Stimulated activated naive CD4-positive, alpha-beta T cell (primary cell): ENCODE results near the gene LNX1.

Experiments used
- DNase-seq, 6 experiments: peaks; one replicate each; lab custom pipeline; 2025; lab: John Stamatoyannopoulos, UW

Gene LNX1

DNA sequence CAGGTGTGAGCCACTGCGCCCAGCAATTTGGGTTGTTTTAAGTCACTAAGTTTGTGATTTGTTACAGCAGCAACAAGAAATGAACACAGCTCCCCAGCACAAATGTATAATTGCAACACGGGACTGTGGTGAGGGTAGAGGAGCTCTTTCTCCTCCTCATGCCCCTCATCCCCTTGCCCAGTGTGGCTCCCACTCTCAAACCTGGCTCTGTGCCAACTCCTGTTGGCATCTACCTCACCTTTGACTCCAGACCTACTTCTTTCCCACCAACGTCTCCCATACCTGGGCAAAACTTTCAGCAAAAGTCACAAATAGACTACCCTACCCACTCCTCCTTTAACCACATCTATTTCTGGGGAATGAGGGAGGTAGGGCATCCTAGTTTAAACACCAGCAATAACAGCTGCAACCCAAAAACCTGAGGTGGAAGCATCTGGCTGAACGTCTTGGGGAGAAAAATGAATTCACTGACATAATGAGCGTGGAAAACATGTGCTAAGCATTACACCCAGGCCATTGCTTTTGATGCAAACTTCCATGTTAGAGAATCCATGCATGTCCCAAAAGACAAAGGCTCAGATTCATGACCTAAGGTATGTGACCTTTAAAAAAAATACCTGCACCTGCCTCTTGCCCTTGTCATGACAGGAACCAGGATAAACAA, 19.2 kb downstream of the LNX1 start:
- DNase-seq, result no peak

DNA sequence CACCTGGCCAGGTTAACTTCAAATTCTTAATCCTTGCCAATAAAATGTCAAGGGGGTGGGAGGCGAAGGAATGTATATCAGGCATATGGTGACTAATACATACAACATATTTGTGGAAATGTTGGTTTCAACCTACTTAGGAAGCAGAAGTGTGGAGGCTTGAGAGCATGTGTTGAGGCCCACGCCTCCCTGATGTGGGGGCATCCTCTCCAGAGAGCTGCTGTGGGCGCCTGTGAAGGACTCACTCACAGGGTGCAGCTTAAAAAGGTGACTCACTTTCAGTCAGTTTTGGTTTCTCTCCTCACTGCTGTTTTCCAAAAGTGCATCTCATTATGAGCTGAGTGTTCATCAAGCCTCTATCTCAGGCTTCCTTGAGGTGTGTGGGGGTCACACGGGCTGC, 27.5 kb downstream of the LNX1 start:
- DNase-seq, result no peak

DNA sequence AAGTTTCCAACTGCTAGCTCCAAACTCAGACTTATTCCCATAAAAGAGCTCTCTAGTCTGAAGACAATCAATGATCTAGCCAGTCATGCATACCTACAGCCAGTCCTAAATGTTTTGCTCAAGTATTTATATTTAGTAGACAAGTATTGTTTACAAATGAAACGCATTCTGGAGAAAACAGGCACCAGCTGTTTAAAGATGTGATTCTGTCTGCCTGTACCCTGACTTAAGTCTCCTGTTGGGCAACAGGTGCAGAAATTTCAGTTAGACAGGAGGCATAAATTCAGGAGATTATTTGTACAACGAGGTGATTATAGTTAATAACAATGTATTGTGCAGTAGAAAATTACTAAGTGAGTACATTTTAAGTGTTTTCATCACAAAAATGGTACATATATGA, 28.9 kb downstream of the LNX1 start:
- no peak for DNase-seq

DNA sequence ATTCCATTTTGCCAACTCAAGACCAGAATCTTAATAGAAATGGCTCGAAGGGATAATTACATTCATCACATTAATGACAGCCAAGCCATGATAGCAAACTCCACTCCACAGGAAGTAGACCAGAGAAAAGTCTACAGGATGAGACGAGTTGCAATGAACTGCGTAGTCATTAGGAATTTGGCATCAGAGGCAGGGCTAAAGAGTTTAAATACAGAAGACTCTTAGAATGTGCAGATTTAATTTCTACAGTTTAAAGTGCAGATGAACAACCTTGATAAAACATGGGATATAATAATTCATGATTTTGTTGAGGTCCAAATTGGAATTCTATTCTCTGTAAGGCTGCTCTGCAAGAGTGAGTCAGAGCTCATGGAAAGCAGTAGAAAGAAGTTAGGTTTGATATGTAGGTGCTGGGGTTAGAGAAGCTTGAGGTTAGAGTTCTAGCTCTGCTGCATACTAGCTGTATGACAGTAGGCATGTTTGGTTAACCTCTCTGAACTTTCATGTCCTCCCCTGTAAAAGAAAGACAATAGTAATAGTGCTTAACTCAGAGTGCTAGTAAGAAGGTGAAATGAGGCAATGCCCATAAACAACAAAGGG, 32.2 kb downstream of the LNX1 start:
- DNase-seq, result no peak

DNA sequence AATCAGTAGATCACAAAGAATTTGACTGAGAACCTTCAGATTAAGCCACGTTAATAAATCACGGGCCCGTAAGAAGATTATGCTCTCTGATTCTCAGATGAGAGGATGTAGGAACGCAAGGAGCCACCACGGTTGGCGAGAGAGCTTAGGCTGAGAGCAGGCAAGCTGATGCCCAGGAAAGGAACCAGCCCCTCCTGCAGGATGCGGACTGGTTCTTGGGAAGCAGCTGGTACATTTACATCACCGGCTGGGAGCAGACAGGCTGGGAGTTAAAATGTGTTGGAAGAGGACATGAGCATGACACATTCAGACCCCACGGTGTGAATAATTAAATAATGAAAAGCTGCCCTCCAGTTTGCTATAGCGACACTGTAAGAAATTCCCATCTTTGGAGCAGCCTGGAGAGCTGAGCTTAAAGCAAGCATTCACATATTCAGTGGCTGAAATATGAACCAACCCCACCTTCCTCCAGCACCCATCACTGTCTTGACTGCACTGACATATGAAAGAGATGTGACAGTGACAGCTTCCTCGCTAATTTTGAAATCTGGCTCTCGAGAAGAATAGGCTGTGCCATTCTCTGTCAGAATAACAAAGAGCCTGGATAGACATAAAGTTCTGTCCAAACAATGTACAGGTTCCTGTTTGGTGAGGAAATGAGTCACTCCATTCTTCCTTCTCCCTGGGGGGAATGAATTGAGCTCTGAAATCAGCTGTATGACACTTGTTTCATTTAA, 33.1 kb downstream of the LNX1 start:
- DNase-seq, result no peak

DNA sequence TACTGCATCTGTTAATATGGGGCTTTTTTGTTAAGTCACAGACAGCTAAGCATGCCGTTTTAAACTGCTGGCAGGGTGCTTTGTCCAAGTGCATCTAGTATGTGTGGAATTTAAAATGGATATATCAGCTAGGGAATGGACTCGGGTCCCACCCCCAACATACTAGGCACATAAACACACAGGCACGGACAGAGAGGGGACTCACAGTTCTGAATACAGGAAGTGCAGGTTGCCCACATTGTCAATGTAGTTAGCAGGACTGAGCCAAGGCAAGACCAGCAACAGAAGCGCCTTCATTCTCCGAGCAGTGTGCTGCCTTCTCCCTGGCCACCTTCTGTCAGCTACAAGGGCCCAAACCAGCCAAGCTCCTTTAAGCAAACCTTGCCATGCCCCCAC, 33.6 kb downstream of the LNX1 start:
- DNase-seq, result no peak

DNA sequence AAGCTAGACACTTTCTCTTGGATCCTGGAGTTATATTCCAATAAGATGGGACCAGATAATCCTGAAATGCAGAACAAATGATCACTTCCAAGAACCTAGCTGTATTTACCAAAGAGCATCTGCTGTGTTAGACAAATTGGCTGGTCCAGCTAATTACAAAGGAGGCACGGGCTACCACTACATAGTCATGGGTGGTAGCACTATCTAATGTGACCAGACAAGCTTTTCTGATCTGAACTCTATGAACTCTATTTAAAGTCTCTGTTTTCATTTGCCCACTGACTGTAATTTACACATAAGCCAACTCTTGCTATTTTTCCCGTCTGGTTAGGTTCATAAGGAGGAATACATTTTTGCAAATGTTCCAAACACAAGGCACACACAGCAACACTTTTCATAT, 34.6 kb downstream of the LNX1 start:
- no peak for DNase-seq

DNA sequence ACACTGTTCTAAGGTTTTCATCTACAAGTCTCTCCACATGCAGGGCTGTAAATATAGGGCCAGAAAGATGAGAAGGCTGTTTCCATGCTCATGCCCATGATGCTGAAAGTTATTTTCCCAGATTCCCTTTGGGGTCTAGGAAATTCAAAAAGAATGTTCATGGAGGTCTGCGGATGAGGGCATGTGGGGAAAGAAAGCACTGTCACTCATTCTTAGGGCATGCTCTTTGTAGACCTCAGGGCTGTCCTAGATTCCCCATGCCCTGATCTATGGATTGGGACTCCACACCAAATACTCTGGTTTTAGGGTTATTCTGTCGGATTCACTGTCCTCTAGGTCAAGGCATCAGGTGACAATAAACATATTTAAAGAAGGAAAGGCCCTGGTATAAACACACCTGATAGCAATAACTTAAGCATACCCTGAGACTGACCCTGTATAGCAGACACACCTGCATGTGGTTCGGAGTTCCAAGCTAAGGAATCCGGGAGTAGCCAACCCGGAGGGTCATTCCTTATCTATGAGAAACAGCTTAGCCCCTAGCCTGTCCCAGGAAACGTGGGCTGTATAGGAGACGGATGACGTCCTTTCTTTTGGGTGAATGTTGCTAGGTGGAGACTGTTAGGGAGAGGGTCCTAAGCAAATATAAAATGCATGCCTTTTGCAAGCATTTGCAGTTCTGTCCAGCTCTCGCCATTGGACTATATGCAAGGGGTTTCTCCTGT, 37.6 kb downstream of the LNX1 start:
- DNase-seq, result no peak

DNA sequence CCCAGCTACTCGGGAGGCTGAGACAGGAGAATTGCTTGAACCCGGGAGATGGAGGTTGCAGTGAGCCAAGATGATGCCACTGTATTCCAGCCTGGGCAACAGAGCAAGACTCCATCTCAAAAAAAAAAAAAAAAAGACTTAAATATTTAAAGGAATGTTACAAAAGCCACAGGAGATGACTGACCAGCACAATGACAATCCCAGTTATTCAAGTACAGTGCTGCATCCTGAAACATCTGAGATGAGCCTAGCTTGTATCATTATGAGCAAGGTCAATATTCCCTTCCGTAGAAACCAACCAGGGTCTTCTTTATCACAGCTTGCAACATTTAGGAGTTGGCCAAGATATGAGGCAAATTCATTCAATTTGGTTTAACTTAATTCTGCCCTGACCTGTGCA, 38.6 kb downstream of the LNX1 start:
- no peak for DNase-seq

DNA sequence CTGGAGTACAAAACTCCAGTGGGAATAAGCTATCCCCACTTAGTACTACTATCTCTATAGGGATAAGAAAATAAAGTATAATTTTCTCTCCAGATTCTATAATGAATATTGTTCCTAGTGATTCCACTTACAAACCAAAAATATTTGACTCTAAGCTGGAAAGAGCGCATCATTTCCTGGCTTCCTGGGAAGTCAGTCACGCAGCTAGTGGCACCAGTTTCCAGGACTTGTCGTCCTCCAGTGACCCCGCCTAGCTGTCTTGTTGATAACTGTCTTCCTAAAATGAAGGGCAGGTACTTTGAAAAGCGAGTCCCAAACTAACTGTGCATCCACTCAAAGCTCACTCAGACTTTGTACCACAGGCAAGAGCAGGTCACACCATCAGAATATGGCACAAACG, 39.3 kb downstream of the LNX1 start:
- no peak for DNase-seq

DNA sequence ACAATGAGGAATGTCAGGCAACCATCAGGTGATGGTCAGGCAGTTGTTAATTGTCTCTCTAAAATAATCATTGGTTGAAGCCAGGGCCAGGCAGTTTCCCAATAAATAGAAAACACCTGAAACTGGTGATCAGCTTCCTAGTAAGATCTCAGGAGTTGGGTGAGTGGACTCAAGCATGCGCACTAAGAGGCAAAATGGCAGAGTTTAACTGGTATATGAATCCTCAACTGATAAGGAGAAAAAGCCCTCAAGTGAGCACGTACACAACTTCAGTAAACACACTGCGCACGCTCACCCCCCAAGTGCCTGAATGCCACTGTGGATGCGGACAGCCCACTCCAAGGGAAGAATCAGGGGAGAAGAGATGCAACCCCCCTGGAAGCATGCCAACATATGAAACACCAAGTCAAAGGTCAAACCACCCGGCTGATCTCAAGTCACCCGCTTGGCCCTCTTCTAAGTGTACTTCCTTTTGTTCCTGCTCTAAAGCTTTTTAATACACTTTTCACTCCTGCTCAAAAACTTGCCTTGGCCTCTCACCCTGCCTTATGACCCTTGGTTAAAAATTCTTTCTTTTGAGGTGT, 39.9 kb downstream of the LNX1 start:
- DNase-seq, result no peak

DNA sequence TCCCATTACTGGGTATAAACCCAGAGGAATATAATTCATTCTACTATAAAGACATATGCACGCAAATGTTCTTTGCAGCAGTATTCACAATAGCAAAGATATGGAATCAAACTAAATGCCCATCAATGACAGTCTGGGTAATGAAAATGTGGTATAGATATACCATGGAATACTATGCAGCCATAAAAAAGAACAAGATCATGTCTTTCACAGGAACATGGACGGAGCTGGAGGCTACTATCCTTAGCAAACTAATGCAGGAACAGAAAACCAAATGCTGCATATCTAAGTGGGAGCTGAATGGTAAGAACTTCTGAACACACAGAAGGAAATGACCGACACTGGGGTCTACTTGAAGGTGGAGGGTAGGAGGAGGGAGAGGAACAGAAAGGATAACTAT, 42.6 kb downstream of the LNX1 start:
- no peak for DNase-seq

DNA sequence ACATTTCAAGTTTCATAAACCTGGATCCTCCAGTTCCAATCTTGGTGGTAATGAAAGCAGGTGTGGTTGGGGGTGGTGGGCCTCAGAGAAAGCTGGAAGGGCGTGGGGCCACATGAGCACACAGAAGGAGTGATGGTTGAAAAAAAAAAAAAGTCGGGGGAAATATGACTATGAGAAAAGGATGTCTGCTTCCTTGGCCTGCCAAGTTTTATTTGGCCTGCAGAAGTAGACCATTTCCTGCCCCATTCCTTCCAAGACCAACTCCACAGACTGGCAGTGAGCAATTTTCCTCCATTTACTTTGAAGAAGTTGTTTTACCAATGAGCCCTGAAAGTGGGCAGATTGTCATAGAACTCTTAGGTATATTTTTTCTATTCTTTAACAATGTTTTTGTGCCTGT, 43.3 kb downstream of the LNX1 start:
- DNase-seq, result no peak

DNA sequence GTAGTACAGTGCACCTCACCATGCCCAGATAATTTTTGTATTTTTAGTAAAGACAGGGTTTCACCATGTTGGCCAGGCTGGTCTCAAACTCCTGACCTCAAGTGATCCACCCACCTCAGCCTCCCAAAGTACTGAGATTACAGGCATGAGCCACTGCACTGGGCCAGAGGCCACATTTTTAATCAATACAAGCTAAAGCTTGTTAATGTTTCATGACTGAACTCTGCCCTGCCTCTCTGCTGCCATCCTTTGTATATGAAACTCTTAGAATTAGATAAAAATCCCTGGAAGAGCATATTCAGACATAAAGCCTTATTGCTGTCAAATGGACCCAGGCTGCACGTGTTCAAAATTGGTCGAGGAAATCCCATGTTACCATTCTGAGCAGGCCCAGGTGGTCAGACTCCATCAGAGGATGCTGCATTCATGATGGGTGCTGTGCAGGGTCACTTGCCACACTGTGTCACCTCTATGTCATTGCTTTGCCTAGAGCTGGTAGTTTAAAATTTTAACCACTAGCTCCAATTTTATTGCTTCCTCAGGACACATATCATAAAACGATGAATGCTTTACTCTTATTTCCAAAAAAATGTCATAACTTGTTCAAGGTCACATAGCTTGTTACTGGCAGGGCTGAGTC, 45.2 kb downstream of the LNX1 start:
- no peak for DNase-seq

DNA sequence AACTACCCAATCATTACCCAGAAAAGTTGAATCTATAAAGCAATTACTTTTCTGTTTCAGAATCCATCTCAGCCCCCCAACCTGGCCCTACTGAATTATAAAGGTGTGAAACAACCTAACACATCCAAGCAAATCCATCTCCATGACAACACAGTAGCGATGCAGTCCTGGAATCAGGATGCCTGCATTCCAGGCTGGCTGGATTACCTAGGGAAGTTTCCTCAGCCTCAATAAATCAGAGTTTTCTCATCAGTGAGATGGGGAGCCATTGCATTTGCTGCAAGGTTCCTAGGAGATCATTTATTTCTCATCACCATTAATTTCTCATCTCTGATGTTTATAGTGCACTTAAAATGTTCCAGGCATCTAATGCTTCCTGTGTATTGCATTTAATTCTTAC, 46.0 kb downstream of the LNX1 start:
- no peak for DNase-seq

DNA sequence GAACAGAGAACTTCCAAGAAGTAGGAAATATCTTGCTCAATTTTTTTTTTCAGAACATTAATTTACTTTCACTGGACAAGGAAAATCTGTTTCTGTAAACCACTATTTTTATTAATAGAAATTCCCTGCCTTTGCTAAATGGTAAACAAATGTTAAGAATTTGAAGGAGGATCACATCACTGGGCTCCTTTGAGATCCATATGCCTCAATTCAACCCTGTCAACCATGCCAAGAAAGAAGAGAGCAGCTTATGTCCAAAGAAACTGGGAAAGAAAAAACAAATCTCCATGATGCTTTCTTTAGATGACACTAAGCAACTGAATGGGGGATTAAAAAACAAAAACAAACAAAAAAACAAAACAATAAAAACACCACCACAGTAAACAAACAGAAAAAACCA, 47.7 kb downstream of the LNX1 start:
- no peak for DNase-seq

DNA sequence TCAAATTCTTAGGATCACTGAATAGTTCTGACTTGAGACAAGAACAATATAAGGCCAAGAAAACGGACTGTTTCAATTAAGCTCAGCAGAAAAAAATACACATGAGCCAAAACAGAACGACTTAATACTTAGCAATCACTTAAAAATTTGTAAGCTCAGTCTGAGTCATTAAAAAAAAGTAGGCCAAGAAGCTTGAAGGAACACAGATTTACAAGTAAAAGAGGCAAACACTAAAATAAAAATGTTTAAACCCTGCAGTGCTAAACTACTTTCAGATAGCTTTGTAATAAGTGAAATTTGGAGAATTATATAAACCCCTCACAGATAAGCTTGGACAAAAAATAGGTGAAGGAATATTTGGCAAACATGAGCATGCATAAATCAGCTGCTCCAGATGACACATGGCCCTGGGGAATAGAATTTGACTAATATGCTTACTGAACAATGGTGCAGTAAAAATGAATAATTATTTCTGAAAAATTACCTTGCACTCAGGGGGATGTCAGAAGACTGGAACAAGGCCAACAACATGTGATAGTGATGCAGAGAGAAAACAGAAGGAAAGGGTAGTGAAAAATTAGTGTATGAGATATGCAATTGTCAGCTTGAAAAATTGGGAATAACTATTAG, 49.6 kb downstream of the LNX1 start:
- no peak for DNase-seq

DNA sequence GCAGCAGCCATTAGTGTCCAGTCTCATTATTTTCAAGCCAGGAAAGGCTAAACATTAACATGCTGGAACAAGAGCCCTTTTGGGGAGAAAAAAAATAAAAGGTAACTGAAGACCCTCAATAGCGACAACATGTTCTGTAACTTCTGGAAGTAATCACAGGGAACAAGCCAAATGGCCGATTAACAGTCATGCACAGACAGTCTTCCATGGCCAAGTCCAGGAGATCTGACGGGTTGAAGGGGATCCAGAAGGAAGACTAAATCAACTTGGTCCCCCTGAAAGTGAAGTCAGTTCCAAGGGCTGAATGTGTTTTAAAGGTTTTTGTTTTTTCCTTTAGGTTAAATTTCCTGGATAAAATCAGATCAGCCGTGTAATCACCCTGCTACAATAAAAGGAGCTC, 52.5 kb downstream of the LNX1 start:
- no peak for DNase-seq

DNA sequence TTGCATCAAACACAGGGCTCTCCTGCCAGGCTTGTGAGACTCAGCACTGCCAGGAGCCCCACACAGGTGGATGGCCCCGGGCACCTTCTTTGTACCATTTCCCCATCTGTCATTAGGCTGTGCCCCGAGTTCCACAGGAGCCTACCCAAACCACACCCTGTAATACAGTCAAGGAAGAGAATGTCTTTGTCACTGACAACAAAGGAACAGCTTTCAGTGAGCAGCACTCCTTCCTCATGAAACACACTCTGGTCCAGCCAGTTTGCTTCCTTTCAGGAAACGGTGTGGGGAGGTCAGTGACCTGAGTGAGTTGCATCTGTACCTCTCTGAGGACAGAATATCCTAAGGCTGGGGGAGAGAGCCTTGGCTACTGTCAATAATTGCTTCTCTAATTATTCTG, 53.7 kb downstream of the LNX1 start:
- DNase-seq, result no peak

DNA sequence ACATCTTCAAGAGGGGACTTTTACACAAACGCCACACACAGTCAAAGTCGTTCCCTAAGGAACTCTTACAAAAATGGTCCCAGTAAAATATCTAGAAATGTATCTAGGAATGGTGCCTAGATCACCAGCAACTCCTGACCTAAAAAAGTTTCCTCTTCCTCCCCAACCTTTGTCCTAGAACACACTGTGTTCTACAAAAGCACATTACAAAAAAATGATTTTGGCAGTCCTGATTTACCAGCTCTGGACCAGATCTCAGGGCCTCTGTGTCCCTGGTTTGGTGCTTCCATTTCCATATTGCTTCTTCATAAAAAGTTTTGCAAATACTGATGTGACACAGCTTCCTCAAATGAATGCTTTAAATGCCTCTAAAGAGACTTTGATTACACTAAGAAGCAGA, 55.0 kb downstream of the LNX1 start:
- DNase-seq, result no peak

DNA sequence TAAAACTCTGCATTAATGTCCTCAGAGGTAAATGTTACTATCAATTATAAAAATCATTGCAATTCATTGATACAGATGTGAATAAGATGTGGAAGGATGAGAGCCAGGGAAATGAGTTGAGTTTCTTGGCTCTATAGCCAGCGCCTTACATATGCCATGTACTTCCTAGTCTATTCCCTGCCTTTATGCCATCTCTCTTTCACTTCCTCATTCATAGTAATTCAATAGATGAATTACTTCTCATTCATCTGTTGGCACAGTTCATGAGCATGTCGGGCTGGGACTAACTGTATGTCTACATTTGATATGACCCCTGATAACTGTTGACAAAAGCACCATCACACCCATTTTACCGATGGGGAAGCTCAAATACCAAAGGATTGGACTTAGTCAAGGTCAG, 55.7 kb downstream of the LNX1 start:
- DNase-seq, result no peak

DNA sequence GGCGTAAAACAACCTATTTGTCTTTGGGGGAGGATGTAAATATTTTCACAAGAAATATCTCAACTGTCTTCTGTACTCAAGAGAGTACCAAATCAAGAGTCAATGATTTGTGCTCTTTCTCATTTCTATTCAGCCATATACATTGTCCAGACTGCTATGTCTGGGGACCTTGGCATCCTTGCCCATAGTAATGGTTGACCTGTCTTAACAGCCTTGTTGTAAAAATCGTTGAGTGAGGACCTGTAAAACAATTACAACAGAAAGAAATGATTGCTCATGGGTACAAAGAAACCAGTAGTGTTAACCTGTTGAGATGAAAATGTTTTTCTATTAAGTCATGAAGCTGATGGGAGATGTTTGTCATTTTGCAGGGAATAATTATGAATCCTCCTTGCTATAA, 56.6 kb downstream of the LNX1 start:
- DNase-seq, result no peak
